ENCODE data around the gene ZBTB42. TPM values are rescaled to one million over a fixed set of nuclear protein-coding genes. Genes with fewer than 3 reads are reported as not detected.
A peak's percentile ranks its signal among the peaks of the same experiment; 100 is the strongest.

Gene ZBTB42
- total RNA-seq, 2 donors from 2014 or later = 6.6 to 7.0 TPM

DNA sequence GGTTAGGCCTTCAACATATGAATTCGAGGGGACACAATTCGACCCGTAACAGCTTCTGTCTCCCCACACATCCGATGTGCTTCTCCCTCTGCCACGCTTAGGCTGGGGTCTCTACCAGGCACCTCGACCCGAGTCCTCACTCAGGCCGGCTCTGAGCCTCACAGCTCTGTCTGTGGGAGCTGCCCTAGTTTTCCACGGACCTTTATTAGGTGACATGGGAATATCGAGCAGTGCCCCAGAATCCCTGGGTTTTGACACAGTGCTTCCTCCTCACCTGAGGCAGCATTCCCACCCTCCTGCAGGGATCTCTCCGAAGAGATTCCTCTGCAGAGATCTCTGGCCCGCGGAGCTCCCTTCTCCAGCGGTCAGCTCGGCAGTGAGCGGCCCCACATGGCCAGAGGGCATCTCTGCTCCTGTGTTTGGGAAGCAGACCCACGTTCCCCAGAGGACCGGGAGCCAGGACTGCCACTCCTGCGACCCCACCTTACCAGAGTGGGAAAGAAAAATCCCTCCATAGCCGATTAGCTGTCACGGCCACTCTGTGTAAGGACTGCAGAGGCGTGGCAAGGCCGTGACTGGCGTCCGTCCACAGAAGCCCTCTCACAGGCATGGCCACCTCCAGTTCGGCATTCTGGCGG is 21.2 kb downstream of the ZBTB42 start:
- no peaks in the 10 kb centered on the region for H3K9me3 ChIP-seq
- peak; percentile 17 for DNase-seq
- H3K9ac ChIP-seq (ENCODE audit: low read depth in 2 of 2, low read length in 2 of 2) = no peak overlapping the region
- peaks cover 6% of the 10 kb centered on the region for H3K4me1 ChIP-seq
- no peaks in the 10 kb centered on the region for H3K27me3 ChIP-seq
- TF ChIP-seq, protein P1, sequence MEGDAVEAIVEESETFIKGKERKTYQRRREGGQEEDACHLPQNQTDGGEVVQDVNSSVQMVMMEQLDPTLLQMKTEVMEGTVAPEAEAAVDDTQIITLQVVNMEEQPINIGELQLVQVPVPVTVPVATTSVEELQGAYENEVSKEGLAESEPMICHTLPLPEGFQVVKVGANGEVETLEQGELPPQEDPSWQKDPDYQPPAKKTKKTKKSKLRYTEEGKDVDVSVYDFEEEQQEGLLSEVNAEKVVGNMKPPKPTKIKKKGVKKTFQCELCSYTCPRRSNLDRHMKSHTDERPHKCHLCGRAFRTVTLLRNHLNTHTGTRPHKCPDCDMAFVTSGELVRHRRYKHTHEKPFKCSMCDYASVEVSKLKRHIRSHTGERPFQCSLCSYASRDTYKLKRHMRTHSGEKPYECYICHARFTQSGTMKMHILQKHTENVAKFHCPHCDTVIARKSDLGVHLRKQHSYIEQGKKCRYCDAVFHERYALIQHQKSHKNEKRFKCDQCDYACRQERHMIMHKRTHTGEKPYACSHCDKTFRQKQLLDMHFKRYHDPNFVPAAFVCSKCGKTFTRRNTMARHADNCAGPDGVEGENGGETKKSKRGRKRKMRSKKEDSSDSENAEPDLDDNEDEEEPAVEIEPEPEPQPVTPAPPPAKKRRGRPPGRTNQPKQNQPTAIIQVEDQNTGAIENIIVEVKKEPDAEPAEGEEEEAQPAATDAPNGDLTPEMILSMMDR (IDR thresholded peaks at IDR 0.05) = no peak
- no peak overlapping the region for H3K4me3 ChIP-seq
- no peak overlapping the region for H3K27ac ChIP-seq
- intact Hi-C loops (cut with DNase I) = no loop called here
- no peaks in the 10 kb centered on the region for H3K36me3 ChIP-seq

DNA sequence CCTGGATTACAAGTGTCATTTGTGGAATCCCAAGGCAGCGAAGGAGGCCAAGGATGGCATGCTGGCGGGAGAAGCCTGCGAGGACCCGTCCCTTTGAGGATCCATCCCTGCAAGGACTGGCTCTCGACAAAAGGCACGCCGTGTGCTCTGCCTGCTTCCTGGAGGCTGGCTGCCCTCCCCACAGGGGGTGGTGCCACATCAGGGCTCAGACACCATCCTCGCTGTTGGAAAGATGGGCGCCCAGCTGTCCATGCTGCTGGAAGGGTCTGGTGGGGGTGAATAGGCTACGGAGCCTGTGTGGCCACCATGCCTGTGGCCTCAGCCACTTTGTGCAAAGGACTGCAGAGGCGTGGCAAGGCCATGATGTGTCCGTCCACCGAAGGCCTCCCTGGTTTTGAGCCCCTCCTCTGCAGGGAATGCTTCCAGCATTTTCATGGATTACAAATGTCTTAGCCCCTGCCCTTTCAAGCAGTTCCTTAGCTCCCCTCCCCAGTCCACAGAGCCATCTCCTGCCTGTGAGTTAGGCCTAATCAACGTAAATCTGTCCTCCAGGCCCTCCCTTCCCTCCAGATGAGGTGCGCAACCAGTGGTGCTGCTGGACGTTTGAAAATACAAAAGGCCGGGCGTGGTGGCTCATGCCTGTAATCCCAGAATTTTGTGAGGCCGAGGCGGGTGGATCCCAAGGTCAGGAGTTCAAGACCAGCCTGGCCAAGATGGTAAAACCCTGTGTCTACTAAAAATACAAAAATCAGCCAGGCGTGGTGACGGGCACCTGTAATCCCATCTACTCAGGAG is 22.1 kb downstream of the ZBTB42 start:
- DNase-seq = peak; percentile 15
- H3K9ac ChIP-seq (ENCODE audit: low read depth in 2 of 2, low read length in 2 of 2) = no peak overlapping the region
- H3K36me3 ChIP-seq = no peaks in the 10 kb centered on the region
- peaks cover 13% of the 10 kb centered on the region for H3K4me1 ChIP-seq
- no peak overlapping the region for H3K27ac ChIP-seq
- no peaks in the 10 kb centered on the region for H3K27me3 ChIP-seq
- TF ChIP-seq, protein P1 (IDR thresholded peaks at IDR 0.05) = no peak
- intact Hi-C loops (cut with DNase I) = no loop called here
- no peak overlapping the region for H3K4me3 ChIP-seq
- no peaks in the 10 kb centered on the region for H3K9me3 ChIP-seq

DNA sequence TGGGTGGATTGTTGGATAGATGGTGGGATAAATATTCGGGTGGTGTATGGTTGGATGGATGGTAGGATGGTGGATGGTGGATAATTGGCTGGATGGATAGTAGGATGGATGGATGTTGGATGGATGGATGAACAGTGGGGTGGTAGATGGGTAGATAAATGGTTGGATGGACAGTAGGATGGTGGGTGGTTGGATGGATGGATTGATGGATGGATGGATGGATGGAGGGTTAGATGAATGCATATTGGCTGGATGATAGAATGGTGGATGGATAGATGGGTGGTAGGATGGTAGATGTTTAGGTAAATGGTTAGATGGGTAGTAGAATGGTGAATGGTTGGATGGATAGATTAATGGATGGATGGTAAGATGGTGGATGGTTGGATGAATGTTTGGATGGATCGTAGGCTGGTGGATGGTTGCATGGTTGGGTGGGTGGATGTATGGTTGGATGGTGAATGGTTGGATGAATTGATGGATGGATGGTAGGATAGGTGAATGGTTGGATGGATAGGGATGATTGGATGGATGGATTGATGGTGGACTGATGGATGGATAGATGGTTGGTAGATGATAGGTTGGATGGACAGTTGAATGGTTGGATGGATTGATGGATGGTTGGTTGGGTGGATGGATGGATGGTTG is 23.6 kb downstream of the ZBTB42 start:
- no peak overlapping the region for H3K4me3 ChIP-seq
- intact Hi-C loops (cut with DNase I) = no loop called here
- TF ChIP-seq, protein P1 (IDR thresholded peaks at IDR 0.05) = no peak
- H3K9me3 ChIP-seq = no peaks in the 10 kb centered on the region
- H3K4me1 ChIP-seq = peaks cover 13% of the 10 kb centered on the region
- H3K36me3 ChIP-seq = no peaks in the 10 kb centered on the region
- no peak for DNase-seq
- no peaks in the 10 kb centered on the region for H3K27me3 ChIP-seq
- H3K27ac ChIP-seq = no peak overlapping the region
- H3K9ac ChIP-seq (ENCODE audit: low read depth in 2 of 2, low read length in 2 of 2) = no peak overlapping the region

DNA sequence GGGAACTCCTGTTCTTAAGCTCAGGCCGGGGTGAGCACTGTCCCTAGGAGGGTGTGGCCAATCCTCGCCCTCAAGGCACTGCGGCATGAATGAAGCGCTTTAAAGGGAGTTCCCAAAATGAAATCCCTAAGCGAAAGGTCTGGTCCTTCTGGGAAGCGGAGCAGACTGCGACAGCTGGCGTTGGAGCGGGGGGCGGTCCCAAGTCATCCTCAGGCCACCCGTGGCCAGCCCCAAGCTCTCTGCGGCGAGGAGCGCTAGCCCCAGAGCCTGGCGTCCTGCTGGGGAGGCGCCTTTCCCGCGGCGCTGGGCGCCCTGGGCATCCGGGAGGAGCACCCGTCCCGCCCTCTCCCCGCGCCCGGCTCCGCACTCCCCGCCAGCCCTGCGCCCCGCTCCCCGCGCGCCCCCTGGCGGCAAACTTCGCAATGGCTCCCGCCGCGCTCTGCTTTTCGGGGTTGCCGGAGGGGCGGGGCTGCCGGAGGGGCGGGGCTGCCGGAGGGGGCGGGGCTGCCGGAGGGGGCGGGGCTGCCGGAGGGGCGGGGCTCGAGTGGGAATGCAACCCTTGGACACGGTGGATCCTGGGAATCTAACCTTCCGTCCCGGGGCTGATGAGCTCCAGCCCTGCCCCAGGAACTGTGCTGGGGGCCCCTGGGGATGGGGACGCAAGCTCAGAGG is 25.4 kb downstream of the ZBTB42 start:
- TF ChIP-seq, protein P1 (IDR thresholded peaks at IDR 0.05) = peak; percentile 88
- Histone ChIP-seq H3K4me3 (peak overlapping the region; percentile 63), H3K27ac (peak overlapping the region; percentile 53), H3K9ac (ENCODE audit: low read depth in 2 of 2, low read length in 2 of 2) (peak overlapping the region; percentile 34 to 66), H3K27me3 (no peaks in the 10 kb centered on the region), H3K9me3 (no peaks in the 10 kb centered on the region), H3K4me1 (peaks cover 13% of the 10 kb centered on the region), H3K36me3 (no peaks in the 10 kb centered on the region)
- intact Hi-C loops (cut with DNase I) = loop anchor here (2.0 kb wide), 1 partner anchor 58 kb away; no protein-coding TSS in a partner anchor
- peak; percentile 96 for DNase-seq

DNA sequence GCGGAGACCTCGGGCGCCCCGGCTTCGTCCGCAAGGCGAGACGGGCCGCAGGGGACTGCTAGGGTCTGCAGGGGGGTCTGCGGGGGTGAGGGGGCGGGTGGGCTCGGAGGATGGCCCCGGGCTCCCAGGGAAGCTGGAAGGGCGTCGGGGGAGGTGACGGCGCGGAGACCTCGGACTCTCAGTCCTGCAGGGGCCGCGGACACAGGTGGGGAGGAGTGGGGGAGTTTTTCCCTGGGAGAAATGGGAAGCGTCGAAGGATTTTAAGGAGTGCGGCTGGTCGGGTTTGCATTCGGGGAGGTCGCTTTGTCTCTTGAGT is 25.9 kb downstream of the ZBTB42 start:
- Histone ChIP-seq H3K4me1 (peaks cover 13% of the 10 kb centered on the region), H3K4me3 (peak overlapping the region; percentile 63), H3K36me3 (no peaks in the 10 kb centered on the region), H3K27me3 (no peaks in the 10 kb centered on the region), H3K9me3 (no peaks in the 10 kb centered on the region), H3K27ac (no peak overlapping the region), H3K9ac (ENCODE audit: low read depth in 2 of 2, low read length in 2 of 2) (peak overlapping the region; percentile 55 to 66)
- no peak for DNase-seq
- TF ChIP-seq, protein P1 (IDR thresholded peaks at IDR 0.05) = no peak
- intact Hi-C loops (cut with DNase I) = loop anchor here (2.0 kb wide), 1 partner anchor 58 kb away; no protein-coding TSS in a partner anchor
